OCI-LY7 (cell line): Measurements from ENCODE around the gene RHBDD1.

Source experiments
- EZH2phosphoT487 ChIP-seq: fragments of 200-600 bp; sonication (generic); IDR thresholded peaks from 2 replicates; pipeline ENCODE4 v1.6.1; 2018; ENCODE audit warnings: low read depth, borderline replicate concordance, mild to moderate bottlenecking, mixed run types, antibody characterized with exemption, low read length, moderate library complexity, mixed read lengths
- TF ChIP-seq, protein P1 (sequence below): fragments of 200-600 bp; sonication (generic); conservative IDR thresholded peaks from 2 replicates; pipeline ENCODE4 v1.5.1; 2014; ENCODE audit warnings: mild to moderate bottlenecking, antibody characterized with exemption, low read length, moderate library complexity, mixed read lengths

DNA sequence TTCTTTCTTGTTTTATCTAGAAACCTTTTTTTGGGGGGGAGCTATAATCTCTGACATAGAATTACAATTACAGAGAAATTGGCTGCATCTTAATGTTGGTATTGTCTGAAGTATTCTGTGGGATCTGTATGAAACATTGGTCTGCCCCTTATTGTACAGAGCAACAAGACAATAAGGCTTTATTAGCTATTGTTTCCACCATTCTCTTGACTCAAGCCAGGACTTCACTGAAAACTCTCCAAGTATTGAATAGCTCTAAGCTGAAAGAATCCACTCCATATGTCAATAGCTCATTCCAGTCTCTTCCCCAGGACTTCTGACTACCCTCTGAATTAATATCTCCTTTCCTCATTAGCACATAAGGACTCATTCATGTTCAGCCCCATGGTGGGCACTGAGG, 77.8 kb downstream of the RHBDD1 start:
- TF ChIP-seq EZH2phosphoT487: no peak
- TF ChIP-seq, protein P1, sequence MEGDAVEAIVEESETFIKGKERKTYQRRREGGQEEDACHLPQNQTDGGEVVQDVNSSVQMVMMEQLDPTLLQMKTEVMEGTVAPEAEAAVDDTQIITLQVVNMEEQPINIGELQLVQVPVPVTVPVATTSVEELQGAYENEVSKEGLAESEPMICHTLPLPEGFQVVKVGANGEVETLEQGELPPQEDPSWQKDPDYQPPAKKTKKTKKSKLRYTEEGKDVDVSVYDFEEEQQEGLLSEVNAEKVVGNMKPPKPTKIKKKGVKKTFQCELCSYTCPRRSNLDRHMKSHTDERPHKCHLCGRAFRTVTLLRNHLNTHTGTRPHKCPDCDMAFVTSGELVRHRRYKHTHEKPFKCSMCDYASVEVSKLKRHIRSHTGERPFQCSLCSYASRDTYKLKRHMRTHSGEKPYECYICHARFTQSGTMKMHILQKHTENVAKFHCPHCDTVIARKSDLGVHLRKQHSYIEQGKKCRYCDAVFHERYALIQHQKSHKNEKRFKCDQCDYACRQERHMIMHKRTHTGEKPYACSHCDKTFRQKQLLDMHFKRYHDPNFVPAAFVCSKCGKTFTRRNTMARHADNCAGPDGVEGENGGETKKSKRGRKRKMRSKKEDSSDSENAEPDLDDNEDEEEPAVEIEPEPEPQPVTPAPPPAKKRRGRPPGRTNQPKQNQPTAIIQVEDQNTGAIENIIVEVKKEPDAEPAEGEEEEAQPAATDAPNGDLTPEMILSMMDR: no peak
